ENCODE results near the gene RNF10. TPM values are rescaled to one million over a fixed set of nuclear protein-coding genes. Genes with fewer than 3 reads are reported as not detected.
"Not testable (repeated sequence)": the region's sequence is repeated elsewhere in the genome, so short reads cannot be mapped to it uniquely, and the experiment has no call there.

Gene RNF10
- total and polyA plus RNA-seq, 2 experiments from 2014 or later: 83.9 to 128 TPM

GRCh38 chr12:120614848-120615247 is 80.7 kb downstream of the RNF10 start:
- no peaks in the 10 kb centered on the region for H3K9me3 ChIP-seq (ENCODE audit: low read depth)
- H3K9me2 ChIP-seq (replicated peaks; ENCODE audit: insufficient read depth): no peaks in the 10 kb centered on the region
- TF ChIP-seq EZH2phosphoT487 (IDR thresholded peaks at IDR 0.05; ENCODE audit: low read depth, severe bottlenecking, unreplicated experiment) (no peak), CTCF (IDR thresholded peaks at IDR 0.05; ENCODE audit: poor library complexity) (no peak), EZH2 (IDR thresholded peaks at IDR 0.05; ENCODE audit: borderline replicate concordance) (no peak)
- H3K4me2 ChIP-seq: no peak overlapping the region
- H3K79me2 ChIP-seq: no peaks in the 10 kb centered on the region
- DNase-seq (ENCODE audit: low spot score): no peak
- no peak overlapping the region for H3K27ac ChIP-seq
- H4K20me1 ChIP-seq (ENCODE audit: insufficient read depth, poor library complexity, severe bottlenecking): no peaks in the 10 kb centered on the region
- H2AFZ ChIP-seq: no peak overlapping the region
- H3K36me3 ChIP-seq (replicated peaks; ENCODE audit: insufficient read depth, low read depth): no peaks in the 10 kb centered on the region
- H3K27me3 ChIP-seq: peaks cover 16% of the 10 kb centered on the region
- H3K4me1 ChIP-seq (ENCODE audit: insufficient read depth): no peaks in the 10 kb centered on the region
- no peak overlapping the region for H3K4me3 ChIP-seq

GRCh38 chr12:120617193-120617592 is 83.0 kb downstream of the RNF10 start:
- H3K4me2 ChIP-seq; H4K20me1 ChIP-seq (ENCODE audit: insufficient read depth, poor library complexity, severe bottlenecking); H3K9me2 ChIP-seq (replicated peaks; ENCODE audit: insufficient read depth); H3K36me3 ChIP-seq (replicated peaks; ENCODE audit: insufficient read depth, low read depth); H3K27ac ChIP-seq; H3K4me1 ChIP-seq (ENCODE audit: insufficient read depth); H3K9me3 ChIP-seq (ENCODE audit: low read depth); H3K4me3 ChIP-seq; H2AFZ ChIP-seq; H3K79me2 ChIP-seq; DNase-seq (ENCODE audit: low spot score): not testable (repeated sequence)
- 91% methylated on average over 3 of the region's 3 CpGs for WGBS (ENCODE audit: low lambda C conversion rate, missing lambda C conversion rate)
- H3K27me3 ChIP-seq: peaks cover 20% of the 10 kb centered on the region

- not testable (repeated sequence) for H3K9me3 ChIP-seq (ENCODE audit: low read depth); H2AFZ ChIP-seq; H3K4me3 ChIP-seq; H4K20me1 ChIP-seq (ENCODE audit: insufficient read depth, poor library complexity, severe bottlenecking); H3K79me2 ChIP-seq; H3K27ac ChIP-seq; DNase-seq (ENCODE audit: low spot score); H3K4me2 ChIP-seq; H3K36me3 ChIP-seq (replicated peaks; ENCODE audit: insufficient read depth, low read depth); H3K4me1 ChIP-seq (ENCODE audit: insufficient read depth); H3K9me2 ChIP-seq (replicated peaks; ENCODE audit: insufficient read depth)
- 98% methylated on average over 4 of the region's 4 CpGs for WGBS (ENCODE audit: low lambda C conversion rate, missing lambda C conversion rate)
- H3K27me3 ChIP-seq: peaks cover 20% of the 10 kb centered on the region
These were observed 83.6 kb downstream of the RNF10 start for GRCh38 chr12:120617767-120618166.

- no peak overlapping the region for H3K4me2 ChIP-seq
- peaks cover 20% of the 10 kb centered on the region for H3K27me3 ChIP-seq
- no peak overlapping the region for H2AFZ ChIP-seq
- H3K36me3 ChIP-seq (replicated peaks; ENCODE audit: insufficient read depth, low read depth): no peaks in the 10 kb centered on the region
- no peak overlapping the region for H3K27ac ChIP-seq
- H3K9me3 ChIP-seq (ENCODE audit: low read depth): no peaks in the 10 kb centered on the region
- TF ChIP-seq CTCF (IDR thresholded peaks at IDR 0.05; ENCODE audit: poor library complexity) (no peak), EZH2 (IDR thresholded peaks at IDR 0.05; ENCODE audit: borderline replicate concordance) (no peak), EZH2phosphoT487 (IDR thresholded peaks at IDR 0.05; ENCODE audit: low read depth, severe bottlenecking, unreplicated experiment) (no peak)
- H4K20me1 ChIP-seq (ENCODE audit: insufficient read depth, poor library complexity, severe bottlenecking): no peaks in the 10 kb centered on the region
- no peaks in the 10 kb centered on the region for H3K4me1 ChIP-seq (ENCODE audit: insufficient read depth)
- no peaks in the 10 kb centered on the region for H3K9me2 ChIP-seq (replicated peaks; ENCODE audit: insufficient read depth)
- DNase-seq (ENCODE audit: low spot score): no peak
- H3K4me3 ChIP-seq: no peak overlapping the region
- no peaks in the 10 kb centered on the region for H3K79me2 ChIP-seq
- 38% methylated on average over 8 of the region's 8 CpGs for WGBS (ENCODE audit: low lambda C conversion rate, missing lambda C conversion rate)
These were observed 84.9 kb downstream of the RNF10 start for GRCh38 chr12:120618954-120619615.

All from hepatocyte (in vitro differentiated cells).